Neural progenitor cell (in vitro differentiated cells): Measurements from ENCODE around the gene SLC25A26.

ENCODE experiments used
- EZH2phosphoT487 ChIP-seq: fragments of 200-600 bp; sonication (generic); IDR thresholded peaks from 2 replicates; pipeline ENCODE4 v1.6.1; 2017; ENCODE audit warnings: antibody characterized with exemption
- TF ChIP-seq, protein P1 (sequence below): fragments of 200-600 bp; sonication (generic); IDR thresholded peaks from 2 replicates; pipeline ENCODE4 v1.5.1; 2017; ENCODE audit warnings: antibody characterized with exemption, mild to moderate bottlenecking

DNA sequence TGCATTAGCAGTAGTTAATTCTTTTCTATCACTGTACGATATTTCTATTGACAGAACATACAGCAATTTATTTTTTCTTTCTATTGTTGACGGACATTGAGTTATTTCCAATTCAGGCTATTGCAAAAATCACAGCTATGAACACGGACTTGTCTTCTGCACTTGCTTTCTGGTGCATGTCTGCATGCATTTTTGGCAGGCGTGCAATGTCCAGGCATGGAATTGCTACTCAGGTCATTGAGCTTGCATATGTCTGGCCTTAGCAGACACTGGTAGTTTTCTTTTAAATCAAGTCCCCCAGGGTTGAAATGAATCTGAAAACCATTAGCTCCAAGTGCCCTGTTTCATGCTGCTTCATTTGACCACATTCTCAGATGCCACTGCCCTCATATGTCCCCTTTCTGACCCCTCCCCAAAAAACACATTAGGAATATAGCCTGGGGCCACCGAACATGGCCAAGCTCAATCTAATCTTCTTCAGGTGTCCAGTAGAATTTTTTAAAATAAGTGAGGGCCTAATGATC is 207.2 kb downstream of the SLC25A26 start:
- TF ChIP-seq, protein P1, sequence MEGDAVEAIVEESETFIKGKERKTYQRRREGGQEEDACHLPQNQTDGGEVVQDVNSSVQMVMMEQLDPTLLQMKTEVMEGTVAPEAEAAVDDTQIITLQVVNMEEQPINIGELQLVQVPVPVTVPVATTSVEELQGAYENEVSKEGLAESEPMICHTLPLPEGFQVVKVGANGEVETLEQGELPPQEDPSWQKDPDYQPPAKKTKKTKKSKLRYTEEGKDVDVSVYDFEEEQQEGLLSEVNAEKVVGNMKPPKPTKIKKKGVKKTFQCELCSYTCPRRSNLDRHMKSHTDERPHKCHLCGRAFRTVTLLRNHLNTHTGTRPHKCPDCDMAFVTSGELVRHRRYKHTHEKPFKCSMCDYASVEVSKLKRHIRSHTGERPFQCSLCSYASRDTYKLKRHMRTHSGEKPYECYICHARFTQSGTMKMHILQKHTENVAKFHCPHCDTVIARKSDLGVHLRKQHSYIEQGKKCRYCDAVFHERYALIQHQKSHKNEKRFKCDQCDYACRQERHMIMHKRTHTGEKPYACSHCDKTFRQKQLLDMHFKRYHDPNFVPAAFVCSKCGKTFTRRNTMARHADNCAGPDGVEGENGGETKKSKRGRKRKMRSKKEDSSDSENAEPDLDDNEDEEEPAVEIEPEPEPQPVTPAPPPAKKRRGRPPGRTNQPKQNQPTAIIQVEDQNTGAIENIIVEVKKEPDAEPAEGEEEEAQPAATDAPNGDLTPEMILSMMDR, result no peak
- no peak for TF ChIP-seq EZH2phosphoT487
